A549 (cell line): ENCODE data around the gene UBE2E1.

Source experiments
- CEBPB ChIP-seq, 2 experiments: fragments of >200 bp in 1 of 2; sonication (Bioruptor Twin) in 1 of 2; formaldehyde crosslinking in 1 of 2; IDR thresholded peaks; 2 replicates each; pipeline ENCODE4 v1.6.1; 2012 to 2016
- CTCF ChIP-seq: fragments of >200 bp; sonication (Bioruptor Twin); formaldehyde crosslinking; IDR thresholded peaks from 3 replicates; pipeline ENCODE4 v1.5.1; 2016
- JUN ChIP-seq, 2 experiments: fragments of >200 bp; sonication (Bioruptor Twin); formaldehyde crosslinking; IDR thresholded peaks; 2 replicates in 1 of 2; 3 replicates in 1 of 2; pipeline ENCODE4 v1.6.1; 2016 to 2017
- JUNB ChIP-seq: fragments of >200 bp; sonication (Bioruptor Twin); formaldehyde crosslinking; IDR thresholded peaks from 2 replicates; pipeline ENCODE4 v1.6.1; 2016
- MAFK ChIP-seq: fragments of 450-650 bp; IDR thresholded peaks from 2 replicates; pipeline ENCODE4 v1.6.1; 2014; ENCODE audit not compliant: partially characterized antibody
- MYC ChIP-seq: IDR thresholded peaks from 2 replicates; pipeline ENCODE4 v1.6.1; 2012; ENCODE audit warnings: mild to moderate bottlenecking, inconsistent platforms, low read length, improper control_type of control experiment, borderline replicate concordance
- PHF8 ChIP-seq: fragments of 200-600 bp; sonication (generic); IDR thresholded peaks from 2 replicates; pipeline ENCODE4 v1.6.1; 2016; ENCODE audit warnings: low read depth, mild to moderate bottlenecking, antibody characterized with exemption, moderate library complexity, borderline replicate concordance
- POLR2A ChIP-seq: IDR thresholded peaks from 2 replicates; pipeline ENCODE4 v1.6.1; 2012; ENCODE audit warnings: mild to moderate bottlenecking, low read length
- RAD21 ChIP-seq, 2 experiments: fragments of >200 bp in 1 of 2; sonication (Bioruptor Twin) in 1 of 2; formaldehyde crosslinking in 1 of 2; IDR thresholded peaks in 1 of 2; conservative IDR thresholded peaks in 1 of 2; 2 replicates in 1 of 2; 3 replicates in 1 of 2; pipeline ENCODE4 v1.6.1; 2012 to 2018; ENCODE audit warnings: inconsistent platforms in 1 of 2
- RFX5 ChIP-seq: fragments of 450-650 bp; IDR thresholded peaks from 2 replicates; pipeline ENCODE4 v1.7.1; 2014; ENCODE audit warnings: antibody characterized with exemption, mild to moderate bottlenecking, moderate library complexity
- RNF2 ChIP-seq: fragments of 200-600 bp; sonication (generic); IDR thresholded peaks from 2 replicates; pipeline ENCODE4 v1.6.1; 2016; ENCODE audit warnings: low read depth, mild to moderate bottlenecking, antibody characterized with exemption, moderate library complexity, borderline replicate concordance
- ZSCAN20 ChIP-seq: fragments of 250-450 bp; sonication (Bioruptor Pico); IDR thresholded peaks from 2 replicates; pipeline ENCODE4 v1.8.0; 2022; ENCODE audit warnings: mild to moderate bottlenecking, moderate library complexity

- TF ChIP-seq MAFK (no peak), POLR2A (no peak), CTCF (no peak), JUNB (no peak), RAD21 (conservative IDR thresholded peaks at IDR 0.05 in 1 of 2, IDR thresholded peaks at IDR 0.05 in 1 of 2) (no peak), PHF8 (no peak), JUN (IDR thresholded peaks at IDR 0.05) (no peak), RNF2 (no peak), ZSCAN20 (no peak), CEBPB (IDR thresholded peaks at IDR 0.05) (no peak), MYC (no peak), RFX5 (no peak)
These were observed 118.0 kb downstream of the UBE2E1 start for GRCh38 chr3:23923786-23924185.
